CD1c-positive myeloid dendritic cell (primary cell): ENCODE results near the gene LPAR3.

ENCODE experiments used
- DNase-seq: peaks from one replicate; pipeline ENCODE4 v3.0.0-alpha.2; 2016; ENCODE audit errors: extremely low spot score

LPAR3 gene

GRCh38 chr1:84857906-84858305 lies 35.1 kb downstream of the LPAR3 start:
- DNase-seq = no peak

- no peak for DNase-seq
Observed at GRCh38 chr1:84856726-84857270, 36.2 kb downstream of the LPAR3 start.

GRCh38 chr1:84855691-84856630 lies 37.0 kb downstream of the LPAR3 start:
- DNase-seq = peak; percentile 24

- no peak for DNase-seq
Observed at GRCh38 chr1:84855168-84855567, 37.8 kb downstream of the LPAR3 start.

- DNase-seq = peak; percentile 89
Observed at GRCh38 chr1:84853741-84854721, 39.0 kb downstream of the LPAR3 start.

DNA sequence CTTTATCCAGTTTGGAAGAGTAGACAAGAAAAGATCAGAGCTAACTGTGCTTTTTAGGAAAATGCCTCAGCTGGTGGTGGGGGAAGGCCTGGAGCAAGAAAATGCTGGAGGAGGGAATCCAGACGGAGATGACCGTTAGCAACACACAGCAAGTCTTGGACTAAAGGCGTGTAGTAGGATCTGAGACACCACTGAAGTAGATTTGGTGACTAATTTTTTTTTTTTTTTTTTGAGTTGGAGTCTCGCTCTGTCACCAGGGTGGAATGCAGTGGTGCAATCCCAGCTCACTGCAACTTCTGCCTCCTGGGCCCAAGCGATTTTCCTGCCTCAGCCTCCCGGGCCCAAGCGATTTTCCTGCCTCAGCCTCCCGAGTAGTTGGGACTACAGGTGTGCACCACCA lies 41.2 kb downstream of the LPAR3 start:
- DNase-seq = peak; percentile 28

DNA sequence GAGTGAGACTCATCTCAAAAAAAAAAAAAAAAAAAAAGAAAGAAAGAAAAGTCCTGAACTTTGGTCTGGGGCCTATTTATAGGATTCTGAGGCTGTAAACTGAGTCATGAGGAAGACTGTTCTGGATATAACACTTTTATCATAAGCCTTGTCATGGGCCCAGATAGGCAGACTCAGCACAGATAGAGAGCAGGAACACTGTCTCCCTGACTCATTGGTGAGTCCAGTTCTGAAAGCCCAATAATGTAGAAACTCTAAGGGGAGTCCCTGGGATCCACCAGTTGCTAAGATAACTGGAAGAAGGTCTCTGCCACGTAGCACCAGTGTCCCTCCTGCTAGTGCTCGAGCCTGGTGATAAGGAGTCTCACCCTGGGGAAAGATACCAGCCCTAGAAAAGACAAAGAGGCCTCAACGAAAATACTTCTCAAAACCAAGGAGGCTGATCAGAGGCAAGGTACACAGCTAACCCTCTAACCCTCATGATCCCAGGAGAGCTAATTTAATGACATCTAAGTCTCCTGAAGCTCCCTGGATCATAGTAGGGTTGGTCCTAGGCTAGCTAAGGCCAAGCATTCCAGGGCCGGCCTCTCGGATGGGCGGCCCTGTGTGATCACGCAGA lies 43.5 kb downstream of the LPAR3 start:
- DNase-seq = no peak

DNA sequence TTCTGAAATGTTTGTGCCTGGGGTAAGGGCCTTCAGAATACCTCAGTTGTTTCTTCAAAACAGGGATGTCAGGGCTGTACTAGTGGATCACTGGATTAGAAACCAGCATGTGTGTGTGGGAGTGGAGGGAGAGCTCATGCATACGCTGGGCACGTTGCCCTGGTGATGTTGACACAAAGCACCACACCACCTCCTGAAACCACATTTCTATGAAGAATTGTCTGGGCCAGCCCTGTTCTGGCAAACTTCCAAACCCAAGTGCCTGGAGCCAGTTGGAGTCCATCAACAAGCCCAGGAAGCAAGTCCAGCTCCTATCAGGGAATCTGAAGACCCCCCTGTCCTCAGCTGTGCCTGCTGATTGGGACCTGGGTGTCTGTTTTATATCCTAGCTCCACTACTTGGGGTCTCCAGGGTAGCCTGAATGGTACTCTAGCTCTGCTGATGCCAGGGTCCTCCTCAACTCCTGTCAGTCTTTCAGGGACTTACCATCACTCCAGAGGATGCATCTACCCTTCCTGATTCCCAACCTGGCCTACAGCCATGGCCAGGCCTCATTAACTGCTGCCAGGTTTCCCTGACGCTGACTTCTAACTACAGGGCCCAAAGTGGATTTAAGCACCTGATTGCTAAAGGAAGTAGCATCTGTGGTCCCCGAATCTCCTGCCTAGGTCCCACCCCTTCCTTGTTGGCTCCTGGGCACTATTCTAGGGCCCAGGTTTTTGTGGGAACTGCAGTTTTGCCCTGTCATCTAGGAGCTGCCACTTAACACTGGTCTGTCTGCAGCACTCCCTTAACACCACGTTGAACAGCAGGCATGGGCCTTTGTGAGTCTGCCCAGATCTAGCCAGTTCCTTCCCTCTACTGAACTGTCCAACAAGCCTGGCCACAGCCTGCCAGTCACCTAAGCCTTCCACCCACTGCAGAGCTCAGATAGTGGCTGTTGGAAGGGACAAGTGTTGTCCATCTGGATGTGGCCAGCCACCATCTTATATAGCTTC lies 45.5 kb downstream of the LPAR3 start:
- DNase-seq = peak; percentile 76

GRCh38 chr1:84846387-84846786 lies 46.6 kb downstream of the LPAR3 start:
- DNase-seq = no peak

DNA sequence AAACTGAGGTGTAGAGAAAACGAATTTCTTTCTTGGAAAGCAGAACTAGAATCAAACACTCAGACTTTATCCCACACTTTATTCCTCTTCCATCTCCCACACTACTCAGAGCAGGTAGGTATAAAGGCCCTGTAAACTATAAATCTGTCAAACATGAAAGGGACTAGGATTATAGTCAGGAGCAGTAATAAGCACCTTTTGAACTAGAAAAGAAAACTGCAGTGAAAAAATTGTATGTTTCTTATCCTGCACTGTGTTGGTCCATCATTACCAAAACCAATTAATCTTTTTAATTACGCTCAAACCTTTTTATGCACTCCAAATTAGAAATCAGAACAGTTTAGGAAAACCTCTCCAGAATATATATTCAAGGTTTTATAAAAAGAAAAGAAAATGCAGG lies 47.6 kb downstream of the LPAR3 start:
- DNase-seq = no peak

DNA sequence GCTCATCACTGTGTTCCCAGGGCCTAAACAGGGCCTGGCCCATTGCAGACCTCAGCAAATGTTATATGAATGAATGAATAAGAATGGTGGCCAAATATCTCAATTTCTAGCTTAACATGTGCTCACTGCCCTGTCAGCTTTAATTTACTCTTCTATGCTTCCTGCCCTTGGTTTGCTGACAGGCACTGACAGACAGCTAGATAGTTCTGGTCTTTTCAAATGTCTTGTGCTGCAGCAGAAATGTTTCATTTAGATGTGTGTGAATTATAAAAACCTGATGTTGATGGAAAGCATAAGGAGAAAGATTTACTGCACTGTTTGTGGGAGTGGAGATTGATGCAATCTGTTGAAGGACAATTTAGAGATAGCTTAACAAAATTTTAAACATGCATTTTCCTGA lies 48.9 kb downstream of the LPAR3 start:
- no peak for DNase-seq

- no peak for DNase-seq
Observed at GRCh38 chr1:84842748-84843231, 50.2 kb downstream of the LPAR3 start.

DNA sequence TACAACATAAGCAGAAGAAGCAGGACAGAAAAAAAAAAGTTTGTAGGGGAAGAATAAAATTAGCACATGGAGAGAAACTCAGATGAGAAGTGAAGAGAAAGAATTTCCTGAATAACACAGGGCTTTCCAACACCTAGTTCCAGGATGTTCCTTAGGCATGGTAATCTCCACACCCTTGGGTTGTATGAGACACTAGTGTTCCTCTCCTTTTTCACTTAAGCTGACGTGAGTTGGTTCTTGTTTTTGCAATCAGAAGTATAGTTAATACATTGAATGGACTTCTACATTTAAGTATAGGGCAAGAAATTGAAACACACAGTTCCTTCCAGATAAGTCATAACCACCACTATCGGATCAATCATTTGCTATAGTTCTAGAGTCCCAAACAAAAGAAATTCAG lies 51.0 kb downstream of the LPAR3 start:
- no peak for DNase-seq

DNA sequence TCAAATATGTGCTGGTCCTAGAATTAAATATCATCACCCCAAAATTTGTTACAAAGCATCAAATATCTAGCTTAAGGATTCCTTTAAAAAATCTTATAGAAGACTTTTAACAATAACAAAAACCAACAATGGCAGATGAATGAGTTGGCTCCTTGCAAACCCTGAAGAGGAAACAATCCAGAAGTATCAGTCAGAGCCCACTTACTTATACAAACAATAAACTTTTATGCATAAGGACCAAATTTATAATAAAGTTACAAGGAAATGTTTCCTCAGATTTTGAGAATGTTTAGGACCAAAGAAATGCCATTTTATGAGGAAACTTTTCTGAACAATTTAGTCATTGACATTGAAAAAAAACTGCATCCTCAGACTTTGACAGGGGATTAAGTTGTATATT lies 52.7 kb downstream of the LPAR3 start:
- no peak for DNase-seq

DNA sequence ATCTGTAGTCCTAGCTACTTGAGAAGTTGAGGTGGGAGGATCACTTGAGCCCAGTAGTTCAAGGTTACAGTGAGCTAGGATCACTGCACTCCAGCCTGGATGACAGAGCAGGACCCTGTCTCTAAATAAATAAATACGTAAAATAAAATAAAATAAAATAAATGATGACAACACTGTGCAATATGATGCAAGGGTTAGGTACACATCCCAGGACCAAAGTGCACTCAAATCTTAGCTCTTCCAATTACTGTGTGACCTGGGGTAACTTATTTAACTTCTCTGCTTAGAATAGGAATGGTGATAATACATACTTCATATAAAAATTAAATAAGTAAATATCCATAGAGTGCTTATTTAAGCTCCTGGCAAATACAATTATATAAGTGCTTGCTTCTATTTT lies 53.5 kb downstream of the LPAR3 start:
- DNase-seq = no peak

GRCh38 chr1:84836145-84836544 lies 56.9 kb downstream of the LPAR3 start:
- no peak for DNase-seq

DNA sequence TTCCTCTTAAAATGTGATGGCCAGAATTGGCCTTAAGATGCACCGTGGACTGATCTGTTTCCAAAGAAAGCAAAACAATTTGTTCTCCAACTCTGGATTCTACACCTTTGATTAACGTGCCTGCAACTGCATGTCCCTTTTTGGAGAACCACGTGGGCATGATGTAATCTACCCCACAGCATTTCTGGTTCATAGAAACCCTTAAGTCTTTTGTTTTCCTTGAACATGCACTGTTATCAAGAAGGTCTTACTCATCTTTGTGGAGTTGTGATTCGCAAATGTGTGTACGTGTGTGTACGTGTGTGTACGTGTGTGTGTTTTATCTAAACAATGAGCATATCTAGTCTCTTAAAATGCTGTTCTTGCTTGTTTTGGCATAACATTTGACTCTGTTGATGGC lies 57.8 kb downstream of the LPAR3 start:
- DNase-seq = no peak

DNA sequence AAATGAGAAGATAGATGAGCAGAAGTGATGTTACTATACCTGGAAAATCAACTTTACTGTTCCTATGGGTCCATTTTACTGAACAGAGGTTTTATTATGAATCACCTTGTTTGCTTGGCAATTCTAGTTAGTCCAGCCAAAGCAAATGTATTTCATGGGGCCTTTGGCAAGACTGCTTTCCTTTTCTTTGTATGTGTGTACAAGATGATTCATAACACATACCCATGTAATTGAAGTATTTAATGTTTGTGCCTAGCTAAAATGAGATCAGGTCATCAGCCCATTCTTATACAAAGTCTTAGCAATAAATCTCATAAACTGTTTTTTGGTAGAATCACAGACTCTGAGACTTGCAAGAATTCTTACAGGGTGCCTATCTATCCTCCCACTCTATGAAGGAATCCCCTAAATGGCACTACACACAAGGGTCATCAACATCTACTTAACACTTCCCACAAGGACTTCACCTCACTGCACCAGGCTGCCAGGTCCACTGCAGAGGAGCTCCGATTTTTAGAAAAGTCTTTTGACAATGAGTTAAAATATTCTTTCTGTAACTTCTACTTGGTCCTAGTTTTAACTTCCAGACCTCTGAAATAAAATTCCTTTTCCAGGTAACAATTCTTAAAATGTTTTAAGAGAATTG lies 58.5 kb downstream of the LPAR3 start:
- no peak for DNase-seq

- no peak for DNase-seq
Observed at GRCh38 chr1:84833194-84833593, 59.8 kb downstream of the LPAR3 start.

DNA sequence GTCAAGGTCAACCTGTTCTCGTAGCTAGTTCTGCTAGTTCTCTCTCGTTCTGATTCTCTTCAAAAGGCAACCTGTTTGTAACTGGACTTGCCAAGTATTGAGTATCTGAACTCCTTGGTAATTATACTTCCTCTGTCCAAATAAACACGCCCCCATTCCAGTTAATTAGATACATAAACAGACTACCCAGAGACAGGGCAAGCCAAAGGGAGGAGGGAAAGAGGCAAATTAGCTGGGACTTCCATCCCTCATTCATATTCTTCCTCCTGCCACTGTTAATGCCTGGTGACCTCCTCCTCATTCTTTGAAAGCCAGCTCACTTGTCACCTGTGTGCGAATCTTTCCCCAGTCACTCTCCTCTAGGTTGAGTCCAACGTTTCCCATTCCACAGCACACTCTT lies 62.9 kb downstream of the LPAR3 start:
- DNase-seq = no peak
